ENCODE measurements around the gene ADH6.

The ADH6 gene

GRCh38 chr4:99221980-99222379 is 2.9 kb upstream of the ADH6 start:
- TF ChIP-seq CTCF (IDR thresholded peaks at IDR 0.05; ENCODE audit: unreplicated experiment in 3 of 3), result no peak
- no peaks in the 10 kb centered on the region for H3K27me3 Mint-ChIP-seq (ENCODE audit: low read depth)
- peaks cover 14% of the 10 kb centered on the region for H3K9me3 Mint-ChIP-seq
- peak overlapping the region; percentile 47 to 77 (median 67) for H3K27ac Mint-ChIP-seq
- H3K4me3 Mint-ChIP-seq, result no peak overlapping the region
- peaks cover 9% of the 10 kb centered on the region for H3K36me3 Mint-ChIP-seq (ENCODE audit: low read depth)
- peaks cover 7% of the 10 kb centered on the region for H3K4me1 Mint-ChIP-seq

DNA sequence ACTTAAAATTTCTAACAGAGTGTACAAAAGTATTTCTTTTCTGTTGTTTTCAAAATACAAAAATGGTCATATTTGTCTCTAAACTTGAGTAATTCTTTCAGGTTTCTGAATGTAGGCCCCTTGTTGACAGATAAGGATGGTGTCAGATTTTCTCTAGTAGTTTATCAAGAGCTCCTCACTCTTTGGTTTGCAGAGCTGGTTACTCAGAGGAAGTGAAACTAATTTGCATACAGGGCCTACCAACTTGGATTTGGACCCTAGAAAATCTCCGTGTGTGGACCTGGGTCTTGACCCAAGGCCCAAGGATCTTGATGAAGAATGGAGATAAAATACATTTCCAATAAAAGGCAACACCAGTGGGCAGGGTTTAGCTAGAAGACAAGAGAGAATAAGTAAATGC is 433 bp upstream of the ADH6 start:
- Mint-ChIP-seq H3K4me3 (no peak overlapping the region), H3K27me3 (ENCODE audit: low read depth) (no peaks in the 10 kb centered on the region), H3K9me3 (peaks cover 11% of the 10 kb centered on the region), H3K4me1 (peaks cover 7% of the 10 kb centered on the region), H3K36me3 (ENCODE audit: low read depth) (peaks cover 9% of the 10 kb centered on the region), H3K27ac (peak overlapping the region; percentile 14 to 74 (median 57))
- TF ChIP-seq CTCF (IDR thresholded peaks at IDR 0.05; ENCODE audit: unreplicated experiment in 3 of 3), result no peak

DNA sequence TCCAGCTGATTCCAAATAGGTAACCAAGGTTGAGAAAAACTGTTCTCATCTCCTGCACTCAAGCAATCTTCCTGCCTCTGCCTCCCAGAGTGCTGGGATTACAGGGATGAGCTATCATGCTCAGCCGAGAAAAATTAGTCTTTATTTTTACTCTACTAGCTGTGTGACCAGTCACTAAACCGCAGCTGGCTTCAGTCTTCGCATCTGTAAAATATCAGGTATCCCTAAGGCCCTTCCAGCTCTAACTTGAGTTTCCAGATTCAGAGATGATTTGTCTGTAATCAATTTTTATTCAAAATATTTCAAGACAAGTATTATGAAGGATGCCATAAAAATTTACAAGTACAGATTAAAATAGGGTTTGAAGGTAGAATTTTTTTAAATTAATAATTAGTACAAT is 3.5 kb downstream of the ADH6 start:
- TF ChIP-seq CTCF (IDR thresholded peaks at IDR 0.05; ENCODE audit: unreplicated experiment in 3 of 3), result no peak
- H3K27ac Mint-ChIP-seq, result no peak overlapping the region
- H3K4me1 Mint-ChIP-seq, result no peaks in the 10 kb centered on the region
- H3K4me3 Mint-ChIP-seq, result no peak overlapping the region
- H3K27me3 Mint-ChIP-seq (ENCODE audit: low read depth), result no peaks in the 10 kb centered on the region
- H3K36me3 Mint-ChIP-seq (ENCODE audit: low read depth), result peaks cover 12% of the 10 kb centered on the region
- H3K9me3 Mint-ChIP-seq, result peaks cover 6% of the 10 kb centered on the region

DNA sequence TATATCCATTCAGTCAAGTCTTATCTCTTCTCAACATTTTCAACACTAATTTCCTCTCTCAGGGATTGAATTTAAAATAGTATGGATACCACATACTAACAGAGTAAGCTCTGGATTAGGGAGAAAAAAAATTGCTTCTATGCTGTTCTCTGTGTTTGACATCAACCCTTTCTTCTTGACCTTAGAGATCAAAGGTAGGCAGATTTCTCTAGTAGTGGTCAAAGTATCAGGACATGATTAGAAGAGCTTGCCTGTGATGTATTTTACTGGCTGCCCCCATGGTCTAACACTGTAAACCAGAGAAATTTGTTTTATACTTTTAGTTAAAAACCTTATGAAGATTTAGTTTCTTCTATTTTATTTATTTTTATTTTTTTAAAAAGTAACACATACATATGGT is 8.3 kb downstream of the ADH6 start:
- Mint-ChIP-seq H3K36me3 (ENCODE audit: low read depth) (peaks cover 3% of the 10 kb centered on the region), H3K4me1 (peaks cover 19% of the 10 kb centered on the region), H3K27ac (no peak overlapping the region), H3K27me3 (ENCODE audit: low read depth) (no peaks in the 10 kb centered on the region), H3K9me3 (no peaks in the 10 kb centered on the region), H3K4me3 (no peak overlapping the region)
- TF ChIP-seq CTCF (IDR thresholded peaks at IDR 0.05; ENCODE audit: unreplicated experiment in 3 of 3), result no peak

- Mint-ChIP-seq H3K4me3 (no peak overlapping the region), H3K36me3 (ENCODE audit: low read depth) (peaks cover 6% of the 10 kb centered on the region), H3K27ac (peak overlapping the region; percentile 8 to 95 (median 95)), H3K9me3 (no peaks in the 10 kb centered on the region), H3K4me1 (peaks cover 28% of the 10 kb centered on the region), H3K27me3 (ENCODE audit: low read depth) (no peaks in the 10 kb centered on the region)
- TF ChIP-seq CTCF (IDR thresholded peaks at IDR 0.05; ENCODE audit: unreplicated experiment in 3 of 3), result no peak
Measured at GRCh38 chr4:99209671-99210070, 9.4 kb downstream of the ADH6 start.

GRCh38 chr4:99208719-99209075 is 10.3 kb downstream of the ADH6 start:
- Mint-ChIP-seq H3K36me3 (ENCODE audit: low read depth) (peaks cover 8% of the 10 kb centered on the region), H3K27me3 (ENCODE audit: low read depth) (no peaks in the 10 kb centered on the region), H3K4me3 (no peak overlapping the region), H3K27ac (peak overlapping the region; percentile 89 to 95 (median 95)), H3K4me1 (peaks cover 32% of the 10 kb centered on the region), H3K9me3 (no peaks in the 10 kb centered on the region)
- no peak for TF ChIP-seq CTCF (IDR thresholded peaks at IDR 0.05; ENCODE audit: unreplicated experiment in 3 of 3)
